Airway epithelial cell (primary cell): ENCODE data around the gene LSM12. TPM values are rescaled to one million over a fixed set of nuclear protein-coding genes. Genes with fewer than 3 reads are reported as not detected.

Experiments
- total RNA-seq: library from RNA; depleted of rRNA; stranded (reverse); fragments of >200 nt; gene quantifications from 2 replicates; pipeline ENCODE4 v1.2.3, GENCODE V29; 2015

Gene LSM12
- 42.0 and 66.4 TPM in 2 replicates for total RNA-seq

DNA sequence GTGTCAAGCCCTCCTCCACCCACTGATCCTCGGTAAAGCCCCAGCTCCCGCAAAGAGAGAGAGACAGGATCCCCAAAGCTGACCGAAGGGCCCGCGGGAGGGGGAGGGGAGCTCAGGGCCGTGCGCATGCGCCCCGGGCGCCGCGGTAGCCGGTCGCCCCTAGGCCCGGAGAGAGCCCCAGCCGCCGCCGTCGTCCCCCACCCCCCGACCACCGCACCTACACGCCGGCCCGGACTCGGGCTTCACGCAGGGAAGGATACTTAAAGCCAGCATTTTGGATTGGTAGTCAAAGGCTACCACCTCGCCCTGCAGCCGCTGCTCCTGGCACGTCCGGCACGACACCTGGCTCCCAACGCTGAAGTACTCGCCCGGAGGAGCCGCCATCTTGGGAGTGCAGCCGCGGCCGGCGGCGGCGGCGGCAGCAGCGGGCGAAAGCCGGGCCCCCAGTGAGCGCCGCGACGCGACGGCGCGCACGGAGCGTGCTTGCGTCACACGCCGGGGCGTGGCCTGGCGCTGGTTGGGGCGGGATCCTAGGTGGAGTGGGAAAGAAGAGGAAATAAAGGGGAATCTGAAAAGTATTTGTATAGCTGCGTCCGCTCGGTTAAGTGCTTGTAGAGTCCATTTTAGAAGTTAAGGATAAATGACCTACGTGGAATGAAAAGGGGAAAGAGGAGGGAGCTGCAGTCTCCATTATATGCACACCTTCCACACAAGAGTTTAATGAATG, at the start of gene LSM12:
TSS of gene LSM12 (minus strand) at position 468 of the 727 bp plus-strand sequence. CDS start at position 384, 84 bp downstream.

DNA sequence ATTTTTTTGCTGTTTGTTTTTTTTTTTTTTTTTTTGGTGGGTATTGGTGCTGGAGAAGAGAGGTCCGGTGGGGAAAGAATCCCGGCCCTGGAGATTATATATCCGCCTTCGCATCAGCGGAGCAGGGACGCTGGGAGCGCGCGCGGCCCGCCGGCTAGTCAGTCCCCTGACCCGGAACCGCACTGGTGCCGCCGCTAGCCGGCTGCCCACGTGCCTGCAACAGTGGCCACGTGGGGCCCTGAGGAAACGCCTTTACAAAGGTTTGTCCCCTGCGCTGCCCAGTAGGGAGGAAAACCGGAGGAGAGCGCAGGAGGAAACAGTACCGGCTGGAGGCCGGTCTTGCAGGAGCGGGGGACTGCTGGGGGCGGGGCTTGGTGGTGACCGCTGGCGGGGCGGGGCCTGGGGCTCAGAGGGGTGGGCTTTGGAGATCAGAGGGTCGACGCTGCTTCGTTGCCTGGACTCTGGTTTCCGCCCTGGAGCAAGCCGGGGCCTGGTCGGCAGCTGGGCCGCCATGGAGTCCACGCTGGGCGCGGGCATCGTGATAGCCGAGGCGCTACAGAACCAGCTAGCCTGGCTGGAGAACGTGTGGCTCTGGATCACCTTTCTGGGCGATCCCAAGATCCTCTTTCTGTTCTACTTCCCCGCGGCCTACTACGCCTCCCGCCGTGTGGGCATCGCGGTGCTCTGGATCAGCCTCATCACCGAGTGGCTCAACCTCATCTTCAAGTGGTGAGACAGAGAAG, 4.2 kb upstream of the LSM12 start, which contains the start of gene G6PC3:
TSS of gene G6PC3 (plus strand) at position 281 of the 743 bp plus-strand sequence. CDS start at position 512, 231 bp downstream.

DNA sequence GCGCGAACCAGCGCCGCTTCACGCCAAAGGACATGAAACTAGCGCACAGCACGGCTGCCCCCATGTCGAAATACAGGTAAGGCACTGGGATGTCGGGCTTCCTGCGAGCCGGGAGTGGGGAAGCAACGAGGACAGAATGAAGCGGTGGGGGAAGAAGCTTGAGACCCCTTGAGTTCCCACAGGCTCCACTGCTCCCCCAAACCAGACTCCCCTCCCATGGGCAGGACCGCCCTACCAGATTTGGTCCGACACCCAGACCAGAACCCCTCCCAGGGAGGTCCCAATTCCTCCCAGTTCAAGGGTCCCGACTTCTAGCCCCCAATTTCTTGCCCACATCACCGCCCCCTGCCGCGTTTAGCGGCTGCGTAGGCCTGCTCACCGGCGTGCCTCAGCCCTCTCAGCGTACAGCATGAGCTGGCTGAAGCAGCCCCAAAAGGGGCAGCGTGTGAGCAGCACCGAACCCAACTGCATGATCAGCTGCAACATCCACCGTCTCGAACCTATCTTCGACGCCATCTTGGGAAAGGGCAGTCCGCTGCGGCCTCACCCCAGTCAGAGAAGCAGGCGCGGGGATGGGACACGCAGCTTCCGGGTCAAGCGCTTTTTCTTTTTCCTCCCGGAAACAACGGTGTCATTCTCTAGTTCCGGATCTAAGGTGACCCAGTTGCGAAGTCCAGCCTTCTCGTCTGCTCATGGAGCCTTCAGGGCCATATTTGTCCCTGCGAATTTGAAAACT, 51.9 kb downstream of the LSM12 start, which contains the start of gene TMEM101:
TSS of gene TMEM101 (minus strand) at position 527 of the 736 bp plus-strand sequence. CDS start at position 516, 11 bp downstream.

DNA sequence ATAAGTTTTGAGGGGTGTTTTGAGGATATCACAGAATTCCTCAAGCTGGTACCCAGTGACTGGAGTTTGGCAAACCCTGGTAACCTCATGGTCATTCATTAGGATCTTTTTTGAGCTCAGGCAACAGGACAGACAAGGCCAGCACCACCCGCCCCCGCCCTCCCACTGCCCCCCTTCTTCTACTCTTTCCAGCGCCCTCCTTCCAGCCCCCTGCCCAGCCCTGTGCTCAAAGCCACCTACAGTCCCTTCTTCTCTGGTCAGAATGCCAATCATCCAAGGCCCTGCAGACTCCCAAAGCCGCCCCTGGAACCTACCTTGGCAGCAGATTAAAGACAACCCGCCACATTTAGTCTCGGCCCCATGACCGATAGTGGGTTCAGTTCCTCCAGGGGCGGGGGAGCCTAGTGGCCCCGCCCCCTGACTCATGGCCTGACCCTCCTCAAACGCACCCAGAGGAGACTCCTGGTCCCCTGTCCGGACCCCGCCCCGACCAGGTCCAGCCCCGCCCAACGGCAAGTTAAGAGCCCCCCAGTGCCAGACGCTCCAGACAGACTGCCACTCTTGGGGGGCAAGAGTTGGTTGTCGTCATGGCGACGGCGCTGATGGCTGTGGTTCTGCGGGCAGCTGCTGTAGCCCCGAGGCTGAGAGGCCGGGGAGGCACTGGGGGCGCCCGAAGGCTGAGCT, 62.3 kb downstream of the LSM12 start, which contains the start of gene NAGS:
TSS of gene NAGS (plus strand) at position 546 of the 684 bp plus-strand sequence. CDS start at position 588, 42 bp downstream.

Other genes with a start within 250 kb of the LSM12 start
- gene MPP3, start 233.5 kb downstream of the LSM12 start, total RNA-seq, result 4.6 and 4.9 TPM in 2 replicates
- gene CD300LG, start 219.5 kb downstream of the LSM12 start, total RNA-seq, result not detected in 2 replicates
- gene MPP2, start 159.1 kb downstream of the LSM12 start, total RNA-seq, result 1.3 and 1.8 TPM in 2 replicates
- gene PPY, start 124.2 kb downstream of the LSM12 start, total RNA-seq, result not detected in 2 replicates
- not detected in 2 replicates for gene PYY, start 112.7 kb downstream of the LSM12 start, total RNA-seq
- gene NAGS, start 62.0 kb downstream of the LSM12 start, total RNA-seq, result 6.2 and 10.6 TPM in 2 replicates
- gene TMEM101, start 51.7 kb downstream of the LSM12 start, total RNA-seq, result 51.8 and 70.0 TPM in 2 replicates
- gene G6PC3, start 4.1 kb upstream of the LSM12 start, total RNA-seq, result 35.4 and 50.6 TPM in 2 replicates
- gene HDAC5, start 57.0 kb upstream of the LSM12 start, total RNA-seq, result 35.1 and 54.8 TPM in 2 replicates
- gene HROB, start 75.3 kb upstream of the LSM12 start, total RNA-seq, result 5.0 and 9.4 TPM in 2 replicates
- not detected in 2 replicates for gene ASB16, start 104.0 kb upstream of the LSM12 start, total RNA-seq
- gene TMUB2, start 120.3 kb upstream of the LSM12 start, total RNA-seq, result 19.0 and 28.1 TPM in 2 replicates
- 34.2 and 53.6 TPM in 2 replicates for gene ATXN7L3, start 133.2 kb upstream of the LSM12 start, total RNA-seq
- 41.1 and 42.3 TPM in 2 replicates for gene UBTF, start 153.0 kb upstream of the LSM12 start, total RNA-seq
- gene SLC4A1, start 201.5 kb upstream of the LSM12 start, total RNA-seq, result not detected in 2 replicates
- gene RUNDC3A, start 241.9 kb upstream of the LSM12 start, total RNA-seq, result 0.92 and 4.3 TPM in 2 replicates